Measurements from ENCODE around the gene NSUN4. TPM values are rescaled to one million over a fixed set of nuclear protein-coding genes. Genes with fewer than 3 reads are reported as not detected.

Gene NSUN4
- total RNA-seq, 4 donors from 2014 or later = 18.7 to 27.3 (median 21.6) TPM

DNA sequence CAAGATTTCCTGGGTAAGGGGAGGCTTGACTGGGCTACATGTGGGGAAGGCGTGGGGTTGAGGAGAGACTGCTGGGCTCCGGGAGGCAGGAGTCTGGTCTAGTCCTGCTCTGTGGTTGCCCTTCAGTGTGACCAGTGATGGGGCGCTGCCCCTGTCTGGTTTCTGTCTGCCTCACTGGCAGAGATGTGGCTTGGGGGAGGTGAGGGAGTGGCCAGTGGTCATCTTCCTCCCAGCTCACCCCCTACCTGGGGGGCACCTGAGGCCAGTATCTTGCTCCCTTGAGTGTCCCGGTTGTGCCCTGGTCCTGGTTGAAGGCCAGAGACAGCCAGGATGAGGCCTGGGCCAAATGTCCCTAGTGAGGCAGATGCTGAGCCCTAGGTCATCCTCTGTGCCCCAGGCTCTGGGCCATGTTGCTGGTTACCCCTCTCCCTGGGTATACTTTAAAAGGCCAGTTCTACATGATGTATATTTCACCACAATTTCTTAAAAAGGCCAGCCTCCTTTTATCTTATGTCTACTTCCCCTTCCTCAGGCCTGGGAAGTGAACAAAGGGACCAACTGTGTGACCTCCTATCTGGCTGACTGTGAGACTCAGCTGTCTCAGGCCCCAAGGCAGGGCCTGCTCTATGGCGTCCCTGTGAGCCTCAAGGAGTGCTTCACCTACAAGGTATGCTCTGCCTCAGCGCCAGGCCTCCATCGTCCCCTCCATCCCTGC lies 64.0 kb downstream of the NSUN4 start:
- TF ChIP-seq, protein P1, sequence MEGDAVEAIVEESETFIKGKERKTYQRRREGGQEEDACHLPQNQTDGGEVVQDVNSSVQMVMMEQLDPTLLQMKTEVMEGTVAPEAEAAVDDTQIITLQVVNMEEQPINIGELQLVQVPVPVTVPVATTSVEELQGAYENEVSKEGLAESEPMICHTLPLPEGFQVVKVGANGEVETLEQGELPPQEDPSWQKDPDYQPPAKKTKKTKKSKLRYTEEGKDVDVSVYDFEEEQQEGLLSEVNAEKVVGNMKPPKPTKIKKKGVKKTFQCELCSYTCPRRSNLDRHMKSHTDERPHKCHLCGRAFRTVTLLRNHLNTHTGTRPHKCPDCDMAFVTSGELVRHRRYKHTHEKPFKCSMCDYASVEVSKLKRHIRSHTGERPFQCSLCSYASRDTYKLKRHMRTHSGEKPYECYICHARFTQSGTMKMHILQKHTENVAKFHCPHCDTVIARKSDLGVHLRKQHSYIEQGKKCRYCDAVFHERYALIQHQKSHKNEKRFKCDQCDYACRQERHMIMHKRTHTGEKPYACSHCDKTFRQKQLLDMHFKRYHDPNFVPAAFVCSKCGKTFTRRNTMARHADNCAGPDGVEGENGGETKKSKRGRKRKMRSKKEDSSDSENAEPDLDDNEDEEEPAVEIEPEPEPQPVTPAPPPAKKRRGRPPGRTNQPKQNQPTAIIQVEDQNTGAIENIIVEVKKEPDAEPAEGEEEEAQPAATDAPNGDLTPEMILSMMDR (IDR thresholded peaks at IDR 0.05; ENCODE audit: low read depth) = no peak

DNA sequence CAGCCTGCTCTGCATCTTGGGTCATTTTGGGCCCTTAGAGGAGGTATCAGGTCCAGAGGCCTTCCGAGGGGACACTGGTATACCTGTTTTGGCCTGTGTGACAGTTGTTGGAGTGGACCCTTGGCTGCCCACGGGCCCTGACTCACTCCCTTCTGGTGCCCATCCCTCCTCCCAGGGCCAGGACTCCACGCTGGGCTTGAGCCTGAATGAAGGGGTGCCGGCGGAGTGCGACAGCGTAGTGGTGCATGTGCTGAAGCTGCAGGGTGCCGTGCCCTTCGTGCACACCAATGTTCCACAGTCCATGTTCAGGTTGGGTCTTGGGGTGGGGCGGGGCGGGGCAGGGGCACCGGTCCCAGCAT lies 64.6 kb downstream of the NSUN4 start:
- TF ChIP-seq, protein P1 (IDR thresholded peaks at IDR 0.05; ENCODE audit: low read depth) = no peak

DNA sequence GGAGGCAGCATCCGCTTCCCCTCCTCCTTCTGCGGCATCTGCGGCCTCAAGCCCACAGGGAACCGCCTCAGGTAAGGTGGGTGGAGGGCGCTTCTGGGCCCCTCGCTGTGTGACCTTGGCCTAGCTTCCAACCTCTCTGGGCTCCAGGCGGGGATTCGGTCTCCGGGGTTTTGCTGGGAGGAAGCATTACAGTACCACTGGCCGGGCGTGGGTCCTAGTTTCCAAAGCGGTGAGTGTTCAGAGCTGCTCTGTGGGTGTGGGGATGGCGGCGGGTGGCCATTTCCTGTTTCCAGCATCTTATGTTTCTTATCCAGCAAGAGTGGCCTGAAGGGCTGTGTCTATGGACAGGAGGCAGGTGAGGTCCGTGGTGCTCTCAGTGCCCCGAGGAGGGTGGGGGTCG lies 65.1 kb downstream of the NSUN4 start:
- TF ChIP-seq, protein P1 (IDR thresholded peaks at IDR 0.05; ENCODE audit: low read depth) = no peak

DNA sequence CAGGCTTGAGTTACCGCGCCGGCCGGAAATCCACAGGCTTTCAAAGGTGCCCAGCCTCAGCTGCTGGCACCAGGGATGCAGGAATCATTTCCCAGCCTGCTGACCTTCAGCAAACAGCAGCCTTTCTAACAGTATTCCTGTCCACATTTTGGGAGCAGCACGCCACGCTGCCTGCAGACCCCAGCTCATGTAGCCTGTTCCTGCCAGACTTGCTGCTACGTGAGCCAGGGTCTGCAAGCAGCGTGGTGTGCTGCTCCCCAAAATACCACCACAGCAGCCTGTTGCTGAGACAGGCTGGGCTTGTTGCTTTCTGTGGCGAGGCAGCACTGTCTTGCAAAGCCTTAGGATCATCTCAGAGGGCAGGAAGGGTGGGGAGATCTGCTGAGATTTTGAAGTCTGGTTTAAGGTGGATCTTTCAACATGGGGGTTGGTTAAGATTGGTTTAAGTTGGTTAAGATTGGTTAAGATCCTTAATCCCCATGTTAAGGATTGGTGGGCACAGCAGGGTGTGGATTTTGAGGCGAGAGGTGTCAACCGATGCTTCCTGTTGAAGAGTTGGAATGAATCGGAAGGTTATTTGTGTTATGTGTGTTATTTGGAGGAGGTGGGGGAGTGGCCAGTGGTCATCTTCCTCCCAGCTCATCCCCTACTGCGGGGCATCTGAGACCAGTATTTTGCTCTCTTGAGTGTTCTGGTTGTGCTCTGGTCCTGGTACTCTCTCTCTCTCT lies 66.4 kb downstream of the NSUN4 start:
- TF ChIP-seq, protein P1 (IDR thresholded peaks at IDR 0.05; ENCODE audit: low read depth) = no peak

DNA sequence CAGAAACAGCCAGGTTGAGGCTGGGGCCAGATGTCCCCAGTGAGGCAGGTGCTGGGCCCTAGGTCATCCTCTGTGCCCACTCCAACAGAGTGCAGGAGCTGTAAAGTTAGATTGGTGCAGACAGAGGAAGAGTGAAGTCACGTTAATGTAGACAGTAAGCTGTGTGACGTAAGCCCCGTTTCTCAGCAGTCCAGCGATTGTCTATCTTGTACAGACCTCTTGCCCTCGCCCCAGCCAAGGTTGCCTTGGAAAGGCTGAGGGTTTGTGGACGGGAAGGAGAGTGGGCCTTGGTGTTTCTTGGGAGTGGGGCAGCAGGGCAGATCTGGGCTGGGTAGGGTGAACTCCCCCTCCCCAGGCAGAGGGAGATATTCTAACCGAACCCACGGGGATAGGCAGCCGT lies 67.0 kb downstream of the NSUN4 start:
- TF ChIP-seq, protein P1 (IDR thresholded peaks at IDR 0.05; ENCODE audit: low read depth) = no peak

DNA sequence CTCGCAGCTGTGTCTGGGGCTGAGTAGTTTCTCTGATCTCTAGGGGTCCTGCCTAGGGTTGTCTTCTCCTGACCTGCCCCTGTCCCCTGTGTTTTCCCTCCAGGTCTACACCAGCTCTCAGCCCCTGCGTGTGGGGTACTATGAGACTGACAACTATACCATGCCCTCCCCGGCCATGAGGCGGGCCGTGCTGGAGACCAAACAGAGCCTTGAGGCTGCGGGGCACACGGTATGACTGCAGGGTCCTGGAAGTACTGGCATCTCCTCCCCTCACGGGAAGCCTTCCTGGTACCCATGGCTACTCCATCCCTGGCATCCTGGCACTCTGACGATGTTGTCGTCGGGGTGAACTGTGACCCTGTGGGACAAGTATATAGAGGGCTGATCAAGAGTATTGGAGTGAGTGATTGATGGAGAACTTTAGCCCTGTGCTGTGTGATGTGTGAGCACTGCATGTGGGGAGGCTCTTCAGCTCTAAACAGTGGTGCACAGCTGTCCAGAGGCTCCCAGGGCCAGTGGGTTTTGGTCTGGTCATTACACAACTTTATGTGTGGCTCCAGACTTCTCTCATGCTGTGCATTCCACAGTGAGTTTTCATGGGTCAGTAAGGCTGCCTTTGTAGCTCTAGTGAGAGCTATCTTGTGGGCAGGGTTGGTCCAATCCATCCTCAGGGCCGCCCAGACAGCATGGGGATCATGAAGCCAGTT lies 67.9 kb downstream of the NSUN4 start:
- TF ChIP-seq, protein P1 (IDR thresholded peaks at IDR 0.05; ENCODE audit: low read depth) = no peak

DNA sequence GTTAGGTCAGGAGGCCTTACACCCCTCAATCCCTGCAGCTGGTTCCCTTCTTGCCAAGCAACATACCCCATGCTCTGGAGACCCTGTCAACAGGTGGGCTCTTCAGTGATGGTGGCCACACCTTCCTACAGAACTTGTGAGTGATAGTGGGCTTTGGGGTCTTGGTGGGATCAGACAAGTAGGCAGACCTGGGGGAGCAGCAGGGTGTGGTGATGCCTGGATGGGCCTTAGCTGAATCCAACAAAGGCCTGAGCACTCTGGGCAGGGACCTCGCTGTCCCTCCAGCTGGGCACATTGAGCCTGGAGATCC lies 68.4 kb downstream of the NSUN4 start:
- TF ChIP-seq, protein P1 (IDR thresholded peaks at IDR 0.05; ENCODE audit: low read depth) = no peak
